GM18519 (cell line): Measurements from ENCODE around the gene SMYD4.
"Not testable (repeated sequence)": the region's sequence is repeated elsewhere in the genome, so short reads cannot be mapped to it uniquely, and the experiment has no call there.

Source experiments
- ATAC-seq: cut with Tn5 transposase; IDR thresholded peaks from one replicate; pipeline ENCODE4 v1.9.1; 2021; ENCODE audit warnings: mild to moderate bottlenecking, moderate library complexity; ENCODE audit not compliant: unreplicated experiment, low FRiP score

SMYD4 gene

GRCh38 chr17:1758807-1759206, 70.9 kb downstream of the SMYD4 start:
- ATAC-seq = no peak

- ATAC-seq = no peak
Measured at GRCh38 chr17:1755827-1756262, 73.9 kb downstream of the SMYD4 start.

GRCh38 chr17:1755252-1755826, 74.4 kb downstream of the SMYD4 start:
- ATAC-seq = no peak

GRCh38 chr17:1754430-1755112, 75.1 kb downstream of the SMYD4 start:
- no peak for ATAC-seq

- ATAC-seq = no peak
Measured at GRCh38 chr17:1753767-1754429, 75.8 kb downstream of the SMYD4 start.

- no peak for ATAC-seq
Measured at GRCh38 chr17:1752425-1753262, 77.1 kb downstream of the SMYD4 start.

GRCh38 chr17:1750628-1751027, 79.1 kb downstream of the SMYD4 start:
- ATAC-seq = no peak

- ATAC-seq = no peak
Measured at GRCh38 chr17:1746975-1747543, 82.6 kb downstream of the SMYD4 start.

GRCh38 chr17:1745513-1746020, 84.1 kb downstream of the SMYD4 start:
- no peak for ATAC-seq

- no peak for ATAC-seq
Measured at GRCh38 chr17:1744551-1745512, 84.9 kb downstream of the SMYD4 start.

GRCh38 chr17:1743088-1743439, 86.6 kb downstream of the SMYD4 start:
- ATAC-seq = no peak

- no peak for ATAC-seq
Measured at GRCh38 chr17:1742371-1743087, 87.2 kb downstream of the SMYD4 start, which contains the start of gene SERPINF2. Gene SERPINF2, plus strand, starts transcription at chr17:1742871. Its CDS starts 2,125 bp downstream, at chr17:1744996.

GRCh38 chr17:1741899-1742298, 87.8 kb downstream of the SMYD4 start:
- ATAC-seq = not testable (repeated sequence)

GRCh38 chr17:1737531-1738291, 92.0 kb downstream of the SMYD4 start:
- no peak for ATAC-seq

GRCh38 chr17:1736348-1737281, 93.1 kb downstream of the SMYD4 start:
- ATAC-seq = no peak

- ATAC-seq = no peak
Measured at GRCh38 chr17:1735834-1736347, 93.8 kb downstream of the SMYD4 start.

- ATAC-seq = no peak
Measured at GRCh38 chr17:1735418-1735817, 94.3 kb downstream of the SMYD4 start.
